SK-N-SH (cell line): ENCODE data around the gene NBEA.

Experiments
- CTCF ChIP-seq: fragments of 200-600 bp; sonication (generic); IDR thresholded peaks from 2 replicates; pipeline ENCODE4 v1.6.1; 2017; ENCODE audit warnings: antibody characterized with exemption, mild to moderate bottlenecking, moderate library complexity
- EP300 ChIP-seq, 2 experiments: IDR thresholded peaks; 2 replicates each; pipeline versions ENCODE4 v1.4.0 to v1.6.1; 2012; ENCODE audit warnings: borderline replicate concordance in 1 of 2, low read depth in 1 of 2, low read length in 1 of 2
- EZH2phosphoT487 ChIP-seq: fragments of 200-600 bp; sonication (generic); IDR thresholded peaks from 2 replicates; pipeline ENCODE4 v1.6.1; 2017; ENCODE audit warnings: low read depth, mixed run types, mild to moderate bottlenecking, antibody characterized with exemption, moderate library complexity, borderline replicate concordance
- FOXJ3 ChIP-seq: sonication (generic); formaldehyde crosslinking; IDR thresholded peaks from 2 replicates; pipeline ENCODE4 v1.5.1; 2020; ENCODE audit warnings: mild to moderate bottlenecking, missing genetic modification reagents
- JUND ChIP-seq: IDR thresholded peaks from 2 replicates; pipeline ENCODE4 v1.4.0; 2012
- MAX ChIP-seq: IDR thresholded peaks from 2 replicates; pipeline ENCODE4 v1.4.0; 2012; ENCODE audit warnings: low read depth
- POLR2AphosphoS5 ChIP-seq: IDR thresholded peaks from 2 replicates; pipeline ENCODE4 v1.6.1; 2012; ENCODE audit warnings: low read depth, low read length
- RCOR1 ChIP-seq: fragments of 150-350 bp; IDR thresholded peaks from 2 replicates; pipeline ENCODE4 v1.6.1; 2017; ENCODE audit warnings: antibody characterized with exemption, low read length
- TAF1 ChIP-seq: IDR thresholded peaks from 2 replicates; pipeline ENCODE4 v1.6.1; 2012; ENCODE audit warnings: low read depth, mild to moderate bottlenecking, low read length, moderate library complexity, borderline replicate concordance

- no peak for TF ChIP-seq EP300 (IDR thresholded peaks at IDR 0.05; ENCODE audit: borderline replicate concordance in 1 of 2, low read depth in 1 of 2, low read length in 1 of 2)
- TF ChIP-seq CTCF = no peak
- TF ChIP-seq FOXJ3 (CRISPR knock-in tag) = no peak
- no peak for TF ChIP-seq MAX
- TF ChIP-seq EZH2phosphoT487 = no peak
- no peak for TF ChIP-seq POLR2AphosphoS5
- no peak for TF ChIP-seq RCOR1
- TF ChIP-seq TAF1 = no peak
- TF ChIP-seq JUND = no peak
These were observed 437.6 kb downstream of the NBEA start for GRCh38 chr13:35379663-35380062.
